ENCODE data around the gene ZSCAN21.

The ZSCAN21 gene

GRCh38 chr7:100044718-100045117 lies 4.9 kb upstream of the ZSCAN21 start:
- no peak for DNase-seq (ENCODE audit: low read depth, low spot score)
- Histone ChIP-seq H3K9ac (ENCODE audit: insufficient read length) (no peak overlapping the region), H3K27ac (no peak overlapping the region), H3K36me3 (ENCODE audit: insufficient read depth, low read length) (no peaks in the 10 kb centered on the region), H3K4me3 (no peak overlapping the region), H3K9me3 (ENCODE audit: low read depth, low read length) (no peaks in the 10 kb centered on the region)
- TF ChIP-seq FOXP2 (optimal IDR thresholded peaks at IDR 0.05; ENCODE audit: control extremely low read depth, extremely low read length, insufficient read depth) (no peak), EZH2 (IDR thresholded peaks at IDR 0.05) (no peak), POLR2AphosphoS5 (IDR thresholded peaks at IDR 0.05; ENCODE audit: borderline replicate concordance, low read depth, low read length) (no peak)

- Histone ChIP-seq H3K9ac (ENCODE audit: insufficient read length) (no peak overlapping the region), H3K9me3 (ENCODE audit: low read depth, low read length) (no peaks in the 10 kb centered on the region), H3K36me3 (ENCODE audit: insufficient read depth, low read length) (no peaks in the 10 kb centered on the region), H3K27ac (no peak overlapping the region), H3K4me3 (no peak overlapping the region)
- no peak for TF ChIP-seq FOXP2 (optimal IDR thresholded peaks at IDR 0.05; ENCODE audit: control extremely low read depth, extremely low read length, insufficient read depth)
- TF ChIP-seq POLR2AphosphoS5 (IDR thresholded peaks at IDR 0.05; ENCODE audit: borderline replicate concordance, low read depth, low read length) = no peak
- no peak for TF ChIP-seq EZH2 (IDR thresholded peaks at IDR 0.05)
- no peak for DNase-seq (ENCODE audit: low read depth, low spot score)
Measured at GRCh38 chr7:100048680-100049079, 894 bp upstream of the ZSCAN21 start.

- H3K9me3 ChIP-seq (ENCODE audit: low read depth, low read length) = no peaks in the 10 kb centered on the region
- TF ChIP-seq EZH2 (IDR thresholded peaks at IDR 0.05) (no peak), FOXP2 (optimal IDR thresholded peaks at IDR 0.05; ENCODE audit: control extremely low read depth, extremely low read length, insufficient read depth) (no peak), POLR2AphosphoS5 (IDR thresholded peaks at IDR 0.05; ENCODE audit: borderline replicate concordance, low read depth, low read length) (no peak)
- no peak overlapping the region for H3K4me3 ChIP-seq
- H3K27ac ChIP-seq = no peak overlapping the region
- no peak overlapping the region for H3K9ac ChIP-seq (ENCODE audit: insufficient read length)
- no peak for DNase-seq (ENCODE audit: low read depth, low spot score)
- peaks cover under 1% of the 10 kb centered on the region for H3K36me3 ChIP-seq (ENCODE audit: insufficient read depth, low read length)
Measured at GRCh38 chr7:100051611-100052010, 2.0 kb downstream of the ZSCAN21 start.

- H3K9ac ChIP-seq (ENCODE audit: insufficient read length) = no peak overlapping the region
- no peak for TF ChIP-seq EZH2 (IDR thresholded peaks at IDR 0.05)
- no peak for TF ChIP-seq POLR2AphosphoS5 (IDR thresholded peaks at IDR 0.05; ENCODE audit: borderline replicate concordance, low read depth, low read length)
- TF ChIP-seq FOXP2 (optimal IDR thresholded peaks at IDR 0.05; ENCODE audit: control extremely low read depth, extremely low read length, insufficient read depth) = no peak
- no peak for DNase-seq (ENCODE audit: low read depth, low spot score)
- H3K27ac ChIP-seq = no peak overlapping the region
- no peaks in the 10 kb centered on the region for H3K9me3 ChIP-seq (ENCODE audit: low read depth, low read length)
- peaks cover 17% of the 10 kb centered on the region for H3K36me3 ChIP-seq (ENCODE audit: insufficient read depth, low read length)
- no peak overlapping the region for H3K4me3 ChIP-seq
Measured at GRCh38 chr7:100053215-100053614, 3.6 kb downstream of the ZSCAN21 start.

GRCh38 chr7:100057006-100057405 lies 7.4 kb downstream of the ZSCAN21 start:
- Histone ChIP-seq H3K9ac (ENCODE audit: insufficient read length) (no peak overlapping the region), H3K9me3 (ENCODE audit: low read depth, low read length) (no peaks in the 10 kb centered on the region), H3K27ac (no peak overlapping the region), H3K36me3 (ENCODE audit: insufficient read depth, low read length) (peaks cover 41% of the 10 kb centered on the region), H3K4me3 (no peak overlapping the region)
- TF ChIP-seq EZH2 (IDR thresholded peaks at IDR 0.05) = no peak
- no peak for TF ChIP-seq FOXP2 (optimal IDR thresholded peaks at IDR 0.05; ENCODE audit: control extremely low read depth, extremely low read length, insufficient read depth)
- TF ChIP-seq POLR2AphosphoS5 (IDR thresholded peaks at IDR 0.05; ENCODE audit: borderline replicate concordance, low read depth, low read length) = no peak
- DNase-seq (ENCODE audit: low read depth, low spot score) = no peak

GRCh38 chr7:100059251-100059739 lies 9.7 kb downstream of the ZSCAN21 start:
- Histone ChIP-seq H3K36me3 (ENCODE audit: insufficient read depth, low read length) (peaks cover 53% of the 10 kb centered on the region), H3K27ac (no peak overlapping the region), H3K9me3 (ENCODE audit: low read depth, low read length) (no peaks in the 10 kb centered on the region), H3K4me3 (no peak overlapping the region), H3K9ac (ENCODE audit: insufficient read length) (no peak overlapping the region)
- no peak for DNase-seq (ENCODE audit: low read depth, low spot score)
- TF ChIP-seq EZH2 (IDR thresholded peaks at IDR 0.05) (no peak), POLR2AphosphoS5 (IDR thresholded peaks at IDR 0.05; ENCODE audit: borderline replicate concordance, low read depth, low read length) (no peak), FOXP2 (optimal IDR thresholded peaks at IDR 0.05; ENCODE audit: control extremely low read depth, extremely low read length, insufficient read depth) (no peak)

- H3K4me3 ChIP-seq = no peak overlapping the region
- no peak for TF ChIP-seq POLR2AphosphoS5 (IDR thresholded peaks at IDR 0.05; ENCODE audit: borderline replicate concordance, low read depth, low read length)
- no peak for TF ChIP-seq EZH2 (IDR thresholded peaks at IDR 0.05)
- no peak for DNase-seq (ENCODE audit: low read depth, low spot score)
Measured at GRCh38 chr7:100061518-100062193, 12.1 kb downstream of the ZSCAN21 start.

GRCh38 chr7:100063376-100063775 lies 13.8 kb downstream of the ZSCAN21 start:
- H3K36me3 ChIP-seq (ENCODE audit: insufficient read depth, low read length) = peaks cover 63% of the 10 kb centered on the region
- H3K9ac ChIP-seq (ENCODE audit: insufficient read length) = no peak overlapping the region
- TF ChIP-seq EZH2 (IDR thresholded peaks at IDR 0.05) (no peak), POLR2AphosphoS5 (IDR thresholded peaks at IDR 0.05; ENCODE audit: borderline replicate concordance, low read depth, low read length) (no peak), FOXP2 (optimal IDR thresholded peaks at IDR 0.05; ENCODE audit: control extremely low read depth, extremely low read length, insufficient read depth) (no peak)
- no peaks in the 10 kb centered on the region for H3K9me3 ChIP-seq (ENCODE audit: low read depth, low read length)
- no peak overlapping the region for H3K27ac ChIP-seq
- no peak for DNase-seq (ENCODE audit: low read depth, low spot score)
- no peak overlapping the region for H3K4me3 ChIP-seq

More at GRCh38 chr7:100061518-100062193, 12.1 kb downstream of the ZSCAN21 start:
- H3K9ac ChIP-seq (ENCODE audit: insufficient read length) = no peak overlapping the region
- peaks cover 70% of the 10 kb centered on the region for H3K36me3 ChIP-seq (ENCODE audit: insufficient read depth, low read length)
- H3K9me3 ChIP-seq (ENCODE audit: low read depth, low read length) = no peaks in the 10 kb centered on the region
- H3K27ac ChIP-seq = no peak overlapping the region

GRCh38 chr7:100064162-100064561 lies 14.6 kb downstream of the ZSCAN21 start:
- peaks cover 58% of the 10 kb centered on the region for H3K36me3 ChIP-seq (ENCODE audit: insufficient read depth, low read length)
- H3K27ac ChIP-seq = peak overlapping the region; percentile 13; the same call in 1 of the 2 replicates
- H3K9me3 ChIP-seq (ENCODE audit: low read depth, low read length) = no peaks in the 10 kb centered on the region
- no peak overlapping the region for H3K4me3 ChIP-seq
- no peak for DNase-seq (ENCODE audit: low read depth, low spot score)
- TF ChIP-seq EZH2 (IDR thresholded peaks at IDR 0.05) = no peak
- no peak for TF ChIP-seq FOXP2 (optimal IDR thresholded peaks at IDR 0.05; ENCODE audit: control extremely low read depth, extremely low read length, insufficient read depth)
- TF ChIP-seq POLR2AphosphoS5 (IDR thresholded peaks at IDR 0.05; ENCODE audit: borderline replicate concordance, low read depth, low read length) = no peak
- H3K9ac ChIP-seq (ENCODE audit: insufficient read length) = no peak overlapping the region

All from SK-N-MC (cell line).